GM18858 (cell line): Measurements from ENCODE around the gene LYRM7.
"Not testable (repeated sequence)": the region's sequence is repeated elsewhere in the genome, so short reads cannot be mapped to it uniquely, and the experiment has no call there.

Experiments
- ATAC-seq: cut with Tn5 transposase; IDR thresholded peaks from one replicate; pipeline ENCODE4 v1.9.1; 2021; ENCODE audit not compliant: unreplicated experiment

LYRM7 gene

GRCh38 chr5:131170540-131171275 lies at the start of gene LYRM7:
Gene LYRM7 (plus strand): TSS chr5:131170944. CDS start chr5:131171021, 77 bp downstream.
- peak; percentile 97 for ATAC-seq

GRCh38 chr5:131127244-131127643 lies 43.5 kb upstream of the LYRM7 start:
- ATAC-seq = not testable (repeated sequence)

GRCh38 chr5:131129306-131129705 lies 41.4 kb upstream of the LYRM7 start:
- no peak for ATAC-seq

GRCh38 chr5:131133091-131133490 lies 37.7 kb upstream of the LYRM7 start:
- not testable (repeated sequence) for ATAC-seq

GRCh38 chr5:131138406-131138805 lies 32.3 kb upstream of the LYRM7 start:
- ATAC-seq = not testable (repeated sequence)

GRCh38 chr5:131139321-131139720 lies 31.4 kb upstream of the LYRM7 start:
- ATAC-seq = no peak

GRCh38 chr5:131142970-131143617 lies 27.6 kb upstream of the LYRM7 start:
- no peak for ATAC-seq

- no peak for ATAC-seq
Observed at GRCh38 chr5:131147258-131147657, 23.5 kb upstream of the LYRM7 start.

- no peak for ATAC-seq
Observed at GRCh38 chr5:131148835-131149234, 21.9 kb upstream of the LYRM7 start.

- ATAC-seq = no peak
Observed at GRCh38 chr5:131150408-131150807, 20.3 kb upstream of the LYRM7 start.

- ATAC-seq = no peak
Observed at GRCh38 chr5:131151216-131151615, 19.5 kb upstream of the LYRM7 start.

- ATAC-seq = no peak
Observed at GRCh38 chr5:131156385-131156784, 14.4 kb upstream of the LYRM7 start.

- no peak for ATAC-seq
Observed at GRCh38 chr5:131156957-131157356, 13.8 kb upstream of the LYRM7 start.

- ATAC-seq = no peak
Observed at GRCh38 chr5:131160134-131160533, 10.6 kb upstream of the LYRM7 start.

GRCh38 chr5:131163276-131164119 lies 7.2 kb upstream of the LYRM7 start:
- no peak for ATAC-seq

GRCh38 chr5:131164191-131165118 lies 6.3 kb upstream of the LYRM7 start:
- ATAC-seq = peak; percentile 49

- ATAC-seq = peak; percentile 82
Observed at GRCh38 chr5:131165119-131165727, 5.5 kb upstream of the LYRM7 start, which contains the start of gene HINT1. Gene HINT1 (minus strand): TSS chr5:131165256. CDS start chr5:131165205, 51 bp downstream.

- ATAC-seq = no peak
Observed at GRCh38 chr5:131167615-131168014, 3.1 kb upstream of the LYRM7 start.

- no peak for ATAC-seq
Observed at GRCh38 chr5:131169810-131170539, 769 bp upstream of the LYRM7 start.
